Body of pancreas (tissue), 4 donors: ENCODE data around the gene LBX1. TPM values are rescaled to one million over a fixed set of nuclear protein-coding genes. Genes with fewer than 3 reads are reported as not detected.

Experiments used
- ATAC-seq: fragments of 150-250 bp; one replicate; pipeline ENCODE4 v1.9.1; 2016
- DNase-seq, 4 donors: peaks; one replicate each; pipeline ENCODE4 v3.0.0-alpha.2; 2019
- H3K27ac ChIP-seq, 4 donors: fragments of 200-600 bp; sonication (generic); 1 replicate in 3 of 4; 2 replicates in 1 of 4; pipeline versions ENCODE4 v1.5.1 to v1.6.1; 2016 to 2019; ENCODE audit warnings: mild to moderate bottlenecking in 1 of 4, mixed read lengths in 1 of 4, moderate library complexity in 1 of 4
- H3K27me3 ChIP-seq, 2 donors: fragments of 200-600 bp; sonication (generic); one replicate each; pipeline ENCODE4 v1.6.0; 2016; ENCODE audit warnings: mild to moderate bottlenecking in 1 of 2
- H3K36me3 ChIP-seq, 2 donors: fragments of 200-600 bp; sonication (generic); replicated peaks in 1 of 2; 2 replicates each; pipeline ENCODE4 v1.5.1; 2016; ENCODE audit warnings: low read depth in 2 of 2; ENCODE audit not compliant: insufficient read depth in 1 of 2
- H3K4me1 ChIP-seq: fragments of 200-600 bp; sonication (generic); one replicate; pipeline ENCODE4 v1.6.0; 2016
- H3K4me3 ChIP-seq, 2 donors: fragments of 200-600 bp; sonication (generic); 1 replicate in 1 of 2; 2 replicates in 1 of 2; pipeline ENCODE4 v1.5.1; 2016 to 2019
- H3K9me3 ChIP-seq, 3 donors: fragments of 200-600 bp; sonication (generic); 1 replicate in 2 of 3; 2 replicates in 1 of 3; pipeline ENCODE4 v1.5.1; 2016
- CTCF ChIP-seq, 7 experiments: fragments of 450-650 bp in 4 of 7; fragments of 200-600 bp in 3 of 7; sonication (generic) in 3 of 7; IDR thresholded peaks; one replicate each; pipeline ENCODE4 v1.5.1; 2016 to 2019; ENCODE audit warnings: antibody characterized with exemption in 7 of 7
- POLR2A ChIP-seq, 3 donors: fragments of 450-650 bp; IDR thresholded peaks; one replicate each; pipeline ENCODE4 v1.6.1; 2016; ENCODE audit warnings: antibody characterized with exemption in 3 of 3, mild to moderate bottlenecking in 2 of 3
- WGBS, 2 donors: methylation state at CpG; one replicate each; pipeline ENCODE4 v1.1.5; 2017; 5-methylcytosine and 5-hydroxymethylcytosine counted together
- intact Hi-C: fragments of 100-400 bp; cut with DNase I; formaldehyde crosslinking; loops from one replicate; pipeline ENCODE4 v1.15.1; 2023
- total RNA-seq, 2 donors: library from RNA; depleted of rRNA; stranded (reverse); fragments of >200 nt; gene quantifications; one replicate each; pipeline ENCODE4 v1.1.0, GENCODE V29; 2016

Gene LBX1
- total RNA-seq, 2 donors from 2014 or later, result not detected

- Histone ChIP-seq H3K9me3 (no peaks in the 10 kb centered on the region), H3K27me3 (no peaks in the 10 kb centered on the region), H3K27ac (no peak overlapping the region), H3K4me3 (no peak overlapping the region), H3K4me1 (no peaks in the 10 kb centered on the region), H3K36me3 (no peaks in the 10 kb centered on the region)
- DNase-seq, result no peak
- WGBS, 2 donors, result 66 to 76% methylated on average over 5 of the region's 5 CpGs
- no peak for ATAC-seq
- intact Hi-C loops, result no loop called here
- TF ChIP-seq CTCF (IDR thresholded peaks at IDR 0.05) (no peak), POLR2A (IDR thresholded peaks at IDR 0.05) (no peak)
Measured at GRCh38 chr10:101195921-101196320, 33.3 kb downstream of the LBX1 start.

GRCh38 chr10:101189461-101190401, 39.5 kb downstream of the LBX1 start:
- no peak for TF ChIP-seq CTCF (IDR thresholded peaks at IDR 0.05)
- TF ChIP-seq POLR2A (IDR thresholded peaks at IDR 0.05), result no peak
- Histone ChIP-seq H3K36me3 (no peaks in the 10 kb centered on the region), H3K27ac (no peak overlapping the region), H3K4me1 (no peaks in the 10 kb centered on the region), H3K4me3 (no peak overlapping the region), H3K27me3 (no peaks in the 10 kb centered on the region), H3K9me3 (no peaks in the 10 kb centered on the region)
- ATAC-seq (no peak), DNase-seq (no peak)
- intact Hi-C loops, result no loop called here
- 37 to 39% methylated on average over 10 to 12 of the region's 12 CpGs for WGBS, 2 donors

- Histone ChIP-seq H3K27ac (no peak overlapping the region), H3K4me3 (no peak overlapping the region), H3K36me3 (no peaks in the 10 kb centered on the region), H3K4me1 (no peaks in the 10 kb centered on the region), H3K9me3 (no peaks in the 10 kb centered on the region), H3K27me3 (no peaks in the 10 kb centered on the region)
- no peak for DNase-seq
- TF ChIP-seq POLR2A (IDR thresholded peaks at IDR 0.05), result no peak
- TF ChIP-seq CTCF (IDR thresholded peaks at IDR 0.05), result no peak
- WGBS, 2 donors, result 68 to 72% methylated on average over 4 of the region's 4 CpGs
- no peak for ATAC-seq
- intact Hi-C loops, result no loop called here
Measured at GRCh38 chr10:101188942-101189341, 40.3 kb downstream of the LBX1 start.

GRCh38 chr10:101183458-101184183, 45.6 kb downstream of the LBX1 start:
- no peak for ATAC-seq
- WGBS, 2 donors, result 53 to 69% methylated on average over 6 of the region's 6 CpGs
- Histone ChIP-seq H3K27ac (no peak overlapping the region), H3K27me3 (no peaks in the 10 kb centered on the region), H3K9me3 (no peaks in the 10 kb centered on the region), H3K36me3 (no peaks in the 10 kb centered on the region), H3K4me1 (no peaks in the 10 kb centered on the region), H3K4me3 (no peak overlapping the region)
- TF ChIP-seq CTCF (IDR thresholded peaks at IDR 0.05) (no peak), POLR2A (IDR thresholded peaks at IDR 0.05) (no peak)
- intact Hi-C loops, result no loop called here
- DNase-seq, result no peak
